ENCODE results near the gene ACR.

ACR gene

GRCh38 chr22:50702821-50703725, 34.9 kb upstream of the ACR start:
- DNase-seq (ENCODE audit: low read depth) = no peak

- no peak for DNase-seq (ENCODE audit: low read depth)
Observed at GRCh38 chr22:50703726-50704509, 34.1 kb upstream of the ACR start.

GRCh38 chr22:50704510-50705218, 33.3 kb upstream of the ACR start:
- no peak for DNase-seq (ENCODE audit: low read depth)

- DNase-seq (ENCODE audit: low read depth) = no peak
Observed at GRCh38 chr22:50705219-50705691, 32.7 kb upstream of the ACR start.

GRCh38 chr22:50705851-50706351, 32.1 kb upstream of the ACR start:
- no peak for DNase-seq (ENCODE audit: low read depth)

- no peak for DNase-seq (ENCODE audit: low read depth)
Observed at GRCh38 chr22:50706481-50707125, 31.4 kb upstream of the ACR start.

- DNase-seq (ENCODE audit: low read depth) = no peak
Observed at GRCh38 chr22:50708474-50708873, 29.5 kb upstream of the ACR start.

GRCh38 chr22:50708996-50709395, 29.0 kb upstream of the ACR start:
- no peak for DNase-seq (ENCODE audit: low read depth)

- no peak for DNase-seq (ENCODE audit: low read depth)
Observed at GRCh38 chr22:50710221-50710620, 27.8 kb upstream of the ACR start.

- no peak for DNase-seq (ENCODE audit: low read depth)
Observed at GRCh38 chr22:50710886-50711285, 27.1 kb upstream of the ACR start.

GRCh38 chr22:50711446-50712340, 26.3 kb upstream of the ACR start:
- DNase-seq (ENCODE audit: low read depth) = no peak

GRCh38 chr22:50712341-50713007, 25.5 kb upstream of the ACR start:
- DNase-seq (ENCODE audit: low read depth) = no peak

- DNase-seq (ENCODE audit: low read depth) = no peak
Observed at GRCh38 chr22:50713008-50713385, 25.0 kb upstream of the ACR start.

- DNase-seq (ENCODE audit: low read depth) = no peak
Observed at GRCh38 chr22:50713571-50714056, 24.4 kb upstream of the ACR start.

- DNase-seq (ENCODE audit: low read depth) = no peak
Observed at GRCh38 chr22:50714150-50714549, 23.9 kb upstream of the ACR start.

- no peak for DNase-seq (ENCODE audit: low read depth)
Observed at GRCh38 chr22:50714631-50715179, 23.3 kb upstream of the ACR start.

GRCh38 chr22:50715250-50715649, 22.8 kb upstream of the ACR start:
- no peak for DNase-seq (ENCODE audit: low read depth)

GRCh38 chr22:50715776-50716175, 22.2 kb upstream of the ACR start:
- no peak for DNase-seq (ENCODE audit: low read depth)

- no peak for DNase-seq (ENCODE audit: low read depth)
Observed at GRCh38 chr22:50716290-50717024, 21.5 kb upstream of the ACR start.

Measured in fibroblast of gingiva (primary cell).